HG02571 (cell line): ENCODE measurements around the gene TREML2.

Source experiments
- ATAC-seq: cut with Tn5 transposase; IDR thresholded peaks from one replicate; pipeline ENCODE4 v1.9.1; 2021; ENCODE audit warnings: mild to moderate bottlenecking, moderate library complexity; ENCODE audit not compliant: unreplicated experiment

The TREML2 gene

GRCh38 chr6:41153992-41154625 is 46.8 kb downstream of the TREML2 start, which contains the start of gene TREML1:
Gene TREML1 (minus strand): TSS chr6:41154347. CDS start chr6:41154288, 59 bp downstream.
- no peak for ATAC-seq

GRCh38 chr6:41153451-41153850 is 47.5 kb downstream of the TREML2 start:
- ATAC-seq = no peak

- ATAC-seq = no peak
Measured at GRCh38 chr6:41150671-41151070, 50.3 kb downstream of the TREML2 start.

- ATAC-seq = no peak
Measured at GRCh38 chr6:41147917-41148316, 53.0 kb downstream of the TREML2 start.
